Measurements from ENCODE around the gene SERPINB11. TPM values are rescaled to one million over a fixed set of nuclear protein-coding genes. Genes with fewer than 3 reads are reported as not detected.
"Not testable (repeated sequence)": the region's sequence is repeated elsewhere in the genome, so short reads cannot be mapped to it uniquely, and the experiment has no call there.

Gene SERPINB11
- not detected for polyA plus RNA-seq (2013, experiment 1 of 2; ENCODE audit: insufficient read length)
- polyA plus RNA-seq (2013, experiment 2 of 2; ENCODE audit: insufficient read length), result not detected

GRCh38 chr18:63702660-63703059, at the start of gene SERPINB11:
SERPINB11 (plus strand) TSS chr18:63702960; CDS start chr18:63710194, 7,234 bp downstream.
- DNase-seq, result no peak

- DNase-seq, result peak; percentile 46
Measured at GRCh38 chr18:63658920-63659319, 43.8 kb upstream of the SERPINB11 start.

DNA sequence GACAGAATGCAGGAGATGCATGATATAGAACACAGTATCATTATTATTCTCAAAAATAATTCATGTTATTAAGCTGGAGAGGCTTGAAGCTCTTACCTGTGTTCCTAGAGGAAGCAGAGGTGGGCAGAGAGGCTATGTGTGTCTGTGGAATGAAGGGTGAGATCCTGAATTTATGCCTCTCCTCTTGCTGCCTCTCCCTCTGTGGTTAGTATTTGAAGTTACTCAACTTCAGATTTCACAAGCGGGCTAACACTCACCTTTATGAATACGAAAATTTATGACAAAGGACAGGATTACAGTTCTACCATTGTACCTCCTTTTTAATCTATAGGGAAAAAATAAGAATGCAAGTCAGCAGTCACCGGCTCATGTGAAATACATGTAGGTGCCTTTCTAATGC, 41.0 kb upstream of the SERPINB11 start, which contains the start of gene SERPINB3:
Gene SERPINB3 (minus strand): TSS at position 144 of the 400 bp plus-strand sequence. CDS start 677 bp downstream, outside the sequence.
- DNase-seq, result not testable (repeated sequence)

DNA sequence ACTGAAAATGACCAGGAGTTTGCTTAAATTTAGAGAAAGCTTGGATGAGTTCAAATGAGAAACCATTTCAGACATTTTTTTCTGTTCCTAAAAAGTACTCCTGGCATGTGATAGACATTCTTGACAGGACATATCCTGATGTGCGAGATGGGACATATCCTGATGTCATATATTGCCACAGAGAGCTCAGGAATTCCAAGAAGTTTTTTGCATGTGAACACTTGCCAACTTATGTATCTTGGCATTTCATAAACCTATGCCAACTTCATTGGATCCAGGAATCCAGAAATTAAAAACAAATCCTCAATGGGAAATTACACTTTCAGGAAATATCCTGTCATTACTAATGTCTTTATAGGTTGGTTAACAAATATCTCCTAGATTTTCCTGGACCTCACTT, 38.2 kb upstream of the SERPINB11 start:
- no peak for DNase-seq

- no peak for DNase-seq
Measured at GRCh38 chr18:63676526-63677323, 26.0 kb upstream of the SERPINB11 start.

DNA sequence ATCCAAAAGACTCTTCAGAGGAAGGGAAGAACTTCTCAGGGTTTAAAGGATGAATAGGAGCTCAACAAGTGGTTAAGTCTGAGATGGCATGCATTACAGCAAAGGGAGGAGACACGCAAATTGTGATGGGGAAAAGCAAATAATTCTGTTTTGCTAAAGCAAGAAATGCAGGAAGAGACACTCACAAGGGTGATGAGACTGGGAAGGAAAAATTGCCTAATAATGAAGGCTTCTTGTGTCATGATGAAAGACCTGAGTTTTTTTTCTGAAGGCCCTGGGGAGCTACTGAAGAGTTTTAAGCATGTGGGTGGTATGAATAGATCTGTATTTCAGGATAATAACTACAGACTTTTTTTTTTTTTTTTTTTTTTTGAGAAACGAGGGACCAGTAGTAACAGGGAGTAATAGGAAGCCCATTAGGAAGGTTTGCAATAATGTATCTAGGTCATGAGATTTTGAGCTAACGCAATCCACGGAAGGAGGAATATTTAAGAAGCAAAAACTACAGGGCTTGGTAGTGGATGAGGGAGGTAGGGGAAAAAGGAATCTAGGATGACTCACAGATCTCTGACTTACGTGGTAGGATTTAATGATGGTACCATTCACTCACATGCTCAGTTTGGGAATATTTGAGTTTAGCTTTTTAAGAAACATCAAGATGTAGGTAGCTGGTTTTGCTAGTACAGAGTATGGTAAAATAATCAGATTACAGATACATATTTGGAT, 25.1 kb upstream of the SERPINB11 start:
- DNase-seq, result peak; percentile 28

GRCh38 chr18:63679820-63680606, 22.7 kb upstream of the SERPINB11 start:
- no peak for DNase-seq

GRCh38 chr18:63681449-63682340, 21.1 kb upstream of the SERPINB11 start:
- DNase-seq, result no peak

DNA sequence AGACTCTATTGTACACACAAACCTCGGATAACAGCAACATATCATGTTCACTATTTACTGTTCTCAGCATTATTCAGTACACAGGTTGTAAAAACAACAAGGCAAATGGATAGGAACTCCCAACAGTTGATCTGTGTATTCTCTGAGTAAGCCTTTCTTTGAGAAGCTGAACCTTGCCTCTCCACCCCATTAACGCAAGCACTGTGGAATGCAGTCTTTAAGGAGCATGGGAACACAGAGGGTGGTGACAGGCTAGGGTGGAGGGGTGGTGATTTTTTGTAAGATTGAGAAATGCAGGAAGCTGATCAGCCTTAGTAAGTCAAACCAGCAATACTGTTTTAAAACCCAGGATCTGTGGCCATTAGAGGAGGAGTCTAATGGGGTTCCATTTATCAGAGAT, 19.6 kb upstream of the SERPINB11 start:
- peak; percentile 93 for DNase-seq

DNA sequence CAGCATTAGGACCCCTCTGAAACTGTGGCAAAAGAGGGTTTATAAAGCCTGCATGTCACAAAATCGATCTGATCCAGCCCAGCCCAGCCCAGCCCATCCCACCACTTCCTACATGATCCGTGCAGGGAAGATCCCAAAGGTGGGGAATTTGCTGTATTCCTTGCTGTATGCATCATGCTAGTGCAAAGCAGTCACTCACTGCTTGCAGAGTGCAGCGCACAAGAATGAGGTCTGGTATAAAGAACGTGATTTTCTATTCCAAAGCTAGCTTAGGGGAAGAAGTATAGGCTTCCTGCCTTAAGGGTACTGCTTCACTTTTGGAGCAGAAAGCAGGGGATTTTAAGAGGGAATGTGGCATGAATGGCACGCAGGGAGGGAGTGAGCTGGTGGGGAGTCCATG, 18.9 kb upstream of the SERPINB11 start:
- DNase-seq, result no peak

- no peak for DNase-seq
Measured at GRCh38 chr18:63684718-63685117, 18.0 kb upstream of the SERPINB11 start.

DNA sequence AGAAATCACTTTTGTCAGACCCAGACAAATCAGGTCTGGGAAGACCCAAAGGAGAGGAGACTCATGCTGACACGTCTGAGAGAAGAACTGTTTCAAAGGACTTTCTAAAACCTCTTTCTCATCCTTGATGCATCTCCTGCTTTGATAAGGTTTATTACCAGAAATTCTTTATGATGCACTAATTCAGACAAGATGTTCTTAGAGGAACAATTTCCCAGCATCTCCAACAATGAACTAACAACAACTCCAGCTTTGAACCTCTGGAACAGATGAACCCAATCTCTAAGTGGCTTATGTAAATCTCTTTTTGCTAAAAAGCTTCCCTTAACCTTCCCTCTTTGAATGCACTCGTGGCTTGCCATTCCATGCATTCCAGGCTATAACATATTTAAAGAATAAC, 15.9 kb upstream of the SERPINB11 start:
- peak; percentile 36 for DNase-seq

DNA sequence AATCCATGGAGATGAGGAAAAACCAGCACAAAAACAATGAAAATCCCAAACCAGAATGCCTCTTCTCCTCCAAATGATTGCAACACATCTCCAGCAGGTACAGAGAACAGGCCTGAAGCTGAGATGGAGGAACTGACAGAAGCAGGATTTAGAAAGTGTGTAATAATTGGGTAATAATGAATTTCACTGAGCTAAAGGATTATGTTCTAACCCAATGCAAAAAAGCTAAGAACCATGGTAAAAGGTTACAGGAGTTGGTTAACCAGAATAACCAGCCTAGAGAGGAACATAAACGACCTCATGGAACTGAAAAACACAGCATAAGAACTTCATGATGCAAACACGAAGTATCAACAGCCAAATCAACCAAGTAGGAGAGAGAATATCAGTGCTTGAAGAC, 13.7 kb upstream of the SERPINB11 start:
- no peak for DNase-seq

DNA sequence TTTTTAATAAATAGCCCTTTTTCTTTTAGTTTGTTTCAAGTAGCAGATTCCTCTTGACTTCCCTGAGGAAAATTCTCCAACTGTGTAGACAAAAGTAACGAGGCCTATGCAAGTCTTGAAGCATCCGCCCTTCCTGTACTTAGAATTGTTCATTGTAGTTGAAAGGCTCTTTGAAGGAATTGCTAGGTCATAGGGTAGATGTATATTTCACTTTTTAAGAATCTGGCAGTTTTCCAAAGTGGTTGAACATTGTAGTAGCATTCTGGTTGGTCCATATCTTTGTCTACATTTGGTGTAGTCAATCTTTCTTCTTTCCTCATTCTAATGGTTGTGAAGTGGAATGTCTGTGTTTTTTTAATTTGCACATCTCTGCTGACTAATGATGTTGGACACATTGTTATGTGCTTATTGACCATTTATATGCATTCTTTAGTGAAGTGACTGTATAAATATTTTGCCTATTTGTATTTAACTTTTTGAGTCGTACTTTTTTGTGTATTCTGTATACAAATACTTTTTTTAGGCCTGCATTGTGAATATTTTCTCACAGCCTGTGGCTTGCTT, 5.6 kb upstream of the SERPINB11 start:
- DNase-seq, result peak; percentile 71

DNA sequence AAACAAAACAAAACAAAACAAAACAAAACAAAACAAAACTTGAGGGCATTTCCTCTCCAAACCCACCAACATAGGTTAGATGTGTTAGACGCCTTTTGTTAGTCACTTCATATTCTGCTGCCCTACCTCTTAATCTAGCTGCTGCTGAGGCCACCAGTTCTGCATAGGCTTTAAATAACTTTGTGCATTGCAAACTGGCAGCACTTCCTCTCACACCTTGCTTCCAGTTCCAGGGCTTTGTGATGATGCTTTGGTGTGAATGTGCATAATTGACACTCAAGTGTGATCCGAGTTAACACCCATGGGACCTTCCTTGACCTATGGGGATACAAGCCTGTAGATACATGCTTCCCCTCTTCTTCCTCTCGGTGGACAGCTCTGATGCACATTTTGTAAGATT, 2.3 kb upstream of the SERPINB11 start:
- DNase-seq, result no peak

DNA sequence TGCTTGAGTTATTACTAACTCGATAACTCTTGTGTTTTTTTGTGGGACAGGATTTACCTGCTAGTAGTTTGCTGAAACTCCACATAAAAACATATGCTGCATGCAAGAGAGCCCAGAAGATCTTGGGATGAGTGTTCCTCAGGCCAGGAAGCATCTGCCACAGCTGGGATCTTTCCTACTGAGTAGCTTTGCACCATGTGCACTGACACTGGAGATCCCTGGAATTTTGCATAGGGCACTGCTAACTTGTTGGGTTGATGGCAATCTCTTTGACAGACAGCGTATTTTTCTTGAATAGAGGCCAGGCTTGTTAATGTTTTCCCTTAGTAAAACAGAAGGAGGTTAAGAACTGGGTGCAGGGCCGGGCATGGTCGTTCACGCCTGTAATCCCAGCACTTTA, 808 bp upstream of the SERPINB11 start:
- DNase-seq, result no peak

DNA sequence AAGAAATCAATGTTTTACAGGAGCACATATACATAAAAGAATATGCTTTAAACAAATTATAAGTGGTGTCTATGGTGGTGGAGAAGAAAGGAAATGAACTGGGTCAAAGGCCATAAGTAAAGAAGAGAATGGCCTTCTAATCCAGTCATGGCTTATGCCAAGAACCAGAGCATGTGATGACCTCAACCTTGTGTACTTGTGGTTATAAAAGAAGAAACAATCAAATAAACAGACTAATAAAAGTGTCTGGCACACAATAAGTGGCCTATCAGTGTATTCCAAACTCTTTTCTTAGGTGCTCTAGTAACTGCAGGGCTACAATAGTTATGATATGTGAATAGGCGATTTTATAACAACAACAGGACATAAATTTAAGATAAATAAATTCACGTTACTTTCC, 2.6 kb downstream of the SERPINB11 start:
- DNase-seq, result no peak

GRCh38 chr18:63707816-63708215, 5.1 kb downstream of the SERPINB11 start:
- no peak for DNase-seq

GRCh38 chr18:63708650-63709049, 5.9 kb downstream of the SERPINB11 start:
- DNase-seq, result peak; percentile 90

- DNase-seq, result no peak
Measured at GRCh38 chr18:63725682-63726480, 23.1 kb downstream of the SERPINB11 start.
